Loucy (cell line): ENCODE measurements around the gene ELMO1.

Experiments used
- EZH2phosphoT487 ChIP-seq: fragments of 200-600 bp; IDR thresholded peaks from 2 replicates; pipeline ENCODE4 v1.6.1; 2018; ENCODE audit warnings: antibody characterized with exemption, mild to moderate bottlenecking, moderate library complexity, borderline replicate concordance
- TF ChIP-seq, protein P1 (sequence below): fragments of 200-600 bp; sonication (generic); conservative IDR thresholded peaks from 2 replicates; pipeline ENCODE4 v1.5.1; 2014; ENCODE audit warnings: mild to moderate bottlenecking, antibody characterized with exemption, low read length

DNA sequence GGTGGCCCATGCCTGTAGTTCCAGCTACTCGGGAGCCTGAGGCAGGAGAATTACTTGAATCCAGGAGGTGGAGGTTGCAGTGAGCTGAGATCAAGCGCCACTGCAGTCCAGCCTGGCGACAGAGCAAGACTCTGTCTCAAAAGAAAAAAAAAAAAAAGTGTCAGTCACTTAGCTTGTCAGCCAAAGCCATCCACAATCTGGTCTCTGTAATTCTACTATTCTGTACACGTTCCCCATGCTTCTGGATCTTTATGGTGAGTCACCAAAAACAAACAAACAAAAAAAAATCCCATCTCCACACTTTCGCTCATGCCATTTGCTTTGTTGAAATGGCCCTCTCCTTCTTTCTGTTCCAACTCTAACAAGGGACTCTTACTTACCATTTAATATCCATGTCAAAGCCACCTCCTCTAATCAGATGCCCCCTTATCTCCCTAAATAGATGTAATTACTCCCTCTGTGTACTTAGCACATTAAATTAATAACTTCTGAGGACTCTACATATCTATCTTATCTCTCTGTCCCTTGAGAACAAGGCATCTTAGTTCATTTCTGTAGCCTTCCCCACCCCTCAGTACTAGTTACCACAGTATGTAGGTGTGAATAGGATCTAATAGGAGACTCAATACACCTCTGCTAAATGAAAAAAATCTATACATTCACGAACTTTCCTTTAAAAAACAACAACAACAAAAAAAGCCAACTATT, 128.4 kb downstream of the ELMO1 start:
- TF ChIP-seq, protein P1, sequence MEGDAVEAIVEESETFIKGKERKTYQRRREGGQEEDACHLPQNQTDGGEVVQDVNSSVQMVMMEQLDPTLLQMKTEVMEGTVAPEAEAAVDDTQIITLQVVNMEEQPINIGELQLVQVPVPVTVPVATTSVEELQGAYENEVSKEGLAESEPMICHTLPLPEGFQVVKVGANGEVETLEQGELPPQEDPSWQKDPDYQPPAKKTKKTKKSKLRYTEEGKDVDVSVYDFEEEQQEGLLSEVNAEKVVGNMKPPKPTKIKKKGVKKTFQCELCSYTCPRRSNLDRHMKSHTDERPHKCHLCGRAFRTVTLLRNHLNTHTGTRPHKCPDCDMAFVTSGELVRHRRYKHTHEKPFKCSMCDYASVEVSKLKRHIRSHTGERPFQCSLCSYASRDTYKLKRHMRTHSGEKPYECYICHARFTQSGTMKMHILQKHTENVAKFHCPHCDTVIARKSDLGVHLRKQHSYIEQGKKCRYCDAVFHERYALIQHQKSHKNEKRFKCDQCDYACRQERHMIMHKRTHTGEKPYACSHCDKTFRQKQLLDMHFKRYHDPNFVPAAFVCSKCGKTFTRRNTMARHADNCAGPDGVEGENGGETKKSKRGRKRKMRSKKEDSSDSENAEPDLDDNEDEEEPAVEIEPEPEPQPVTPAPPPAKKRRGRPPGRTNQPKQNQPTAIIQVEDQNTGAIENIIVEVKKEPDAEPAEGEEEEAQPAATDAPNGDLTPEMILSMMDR = no peak
- no peak for TF ChIP-seq EZH2phosphoT487
